ENCODE results near the gene MCM9.

DNA sequence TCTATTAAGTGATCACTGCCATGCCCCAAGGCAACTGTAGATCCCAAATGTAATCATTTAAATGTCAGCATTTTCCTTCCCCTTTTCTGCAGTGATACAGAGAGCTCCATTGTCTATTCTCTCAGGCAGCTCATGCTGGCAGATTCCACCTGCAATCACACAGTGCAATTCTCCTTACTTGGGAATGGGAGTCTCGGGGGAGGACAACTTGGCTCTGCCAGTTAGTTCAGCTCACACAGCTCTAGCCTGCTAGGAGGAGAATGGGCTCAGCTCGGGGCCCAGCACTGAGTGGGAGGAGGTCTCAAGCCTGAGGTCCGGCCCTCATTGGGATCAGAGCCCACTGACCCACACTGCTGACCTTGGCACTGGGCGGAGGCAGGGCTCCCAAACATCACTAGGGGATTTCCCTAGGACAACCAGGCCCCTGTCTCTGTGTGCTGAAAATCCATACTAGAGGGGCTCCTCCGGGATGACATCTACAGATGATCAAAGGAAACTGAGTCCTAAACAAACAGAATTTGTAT is 150.3 kb downstream of the MCM9 start:
- TF ChIP-seq, protein P1, sequence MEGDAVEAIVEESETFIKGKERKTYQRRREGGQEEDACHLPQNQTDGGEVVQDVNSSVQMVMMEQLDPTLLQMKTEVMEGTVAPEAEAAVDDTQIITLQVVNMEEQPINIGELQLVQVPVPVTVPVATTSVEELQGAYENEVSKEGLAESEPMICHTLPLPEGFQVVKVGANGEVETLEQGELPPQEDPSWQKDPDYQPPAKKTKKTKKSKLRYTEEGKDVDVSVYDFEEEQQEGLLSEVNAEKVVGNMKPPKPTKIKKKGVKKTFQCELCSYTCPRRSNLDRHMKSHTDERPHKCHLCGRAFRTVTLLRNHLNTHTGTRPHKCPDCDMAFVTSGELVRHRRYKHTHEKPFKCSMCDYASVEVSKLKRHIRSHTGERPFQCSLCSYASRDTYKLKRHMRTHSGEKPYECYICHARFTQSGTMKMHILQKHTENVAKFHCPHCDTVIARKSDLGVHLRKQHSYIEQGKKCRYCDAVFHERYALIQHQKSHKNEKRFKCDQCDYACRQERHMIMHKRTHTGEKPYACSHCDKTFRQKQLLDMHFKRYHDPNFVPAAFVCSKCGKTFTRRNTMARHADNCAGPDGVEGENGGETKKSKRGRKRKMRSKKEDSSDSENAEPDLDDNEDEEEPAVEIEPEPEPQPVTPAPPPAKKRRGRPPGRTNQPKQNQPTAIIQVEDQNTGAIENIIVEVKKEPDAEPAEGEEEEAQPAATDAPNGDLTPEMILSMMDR (IDR thresholded peaks at IDR 0.05), result no peak
- TF ChIP-seq POLR2A (IDR thresholded peaks at IDR 0.05), result no peak

Measured in adrenal gland (tissue), 5 donors.